H9 (cell line): Measurements from ENCODE around the gene LMNTD1. TPM values are rescaled to one million over a fixed set of nuclear protein-coding genes. Genes with fewer than 3 reads are reported as not detected.

ENCODE experiments used
- DNase-seq: peaks from one replicate; pipeline ENCODE4 v3.0.0-alpha.2; 2017
- H2AFZ ChIP-seq: one replicate; pipeline ENCODE4 v1.6.1; 2013; ENCODE audit warnings: mild to moderate bottlenecking, low read length, control low read depth, moderate library complexity
- H2AK5ac ChIP-seq: 2 replicates; pipeline ENCODE4 v1.6.1; 2013; ENCODE audit warnings: low read length, control low read depth, mixed read lengths; ENCODE audit not compliant: insufficient read length
- H2BK120ac ChIP-seq: one replicate; pipeline ENCODE4 v1.6.1; 2013; ENCODE audit warnings: low read depth, mild to moderate bottlenecking, low read length, control low read depth, inconsistent platforms; ENCODE audit not compliant: poor library complexity, severe bottlenecking
- H2BK12ac ChIP-seq: 2 replicates; pipeline ENCODE4 v1.6.1; 2013; ENCODE audit warnings: low read length, control low read depth, mixed read lengths, low read depth; ENCODE audit not compliant: insufficient read length
- H2BK15ac ChIP-seq: 2 replicates; pipeline ENCODE4 v1.6.1; 2013; ENCODE audit warnings: low read depth, low read length, control low read depth
- H2BK20ac ChIP-seq: one replicate; pipeline ENCODE4 v1.6.1; 2013; ENCODE audit warnings: low read depth, mild to moderate bottlenecking, low read length, control low read depth, inconsistent platforms; ENCODE audit not compliant: poor library complexity, severe bottlenecking
- H2BK5ac ChIP-seq: 2 replicates; pipeline ENCODE4 v1.6.1; 2013; ENCODE audit warnings: low read length, control low read depth, mixed read lengths; ENCODE audit not compliant: insufficient read length
- H3K14ac ChIP-seq: 2 replicates; pipeline ENCODE4 v1.6.1; 2013; ENCODE audit warnings: low read length, control low read depth; ENCODE audit not compliant: insufficient read depth
- H3K18ac ChIP-seq: 2 replicates; pipeline ENCODE4 v1.6.1; 2013; ENCODE audit warnings: low read depth, mild to moderate bottlenecking, mixed read lengths, low read length, control low read depth; ENCODE audit not compliant: insufficient read length
- H3K23ac ChIP-seq: 2 replicates; pipeline ENCODE4 v1.6.1; 2013; ENCODE audit warnings: low read length, control low read depth, mixed read lengths, low read depth; ENCODE audit not compliant: insufficient read length
- H3K23me2 ChIP-seq: 2 replicates; pipeline ENCODE4 v1.6.1; 2013; ENCODE audit warnings: low read depth, mild to moderate bottlenecking, mixed read lengths, low read length, control low read depth; ENCODE audit not compliant: insufficient read length, poor library complexity, severe bottlenecking
- H3K27ac ChIP-seq: 2 replicates; pipeline ENCODE4 v1.5.1; 2013; ENCODE audit warnings: low read length, control low read depth, mixed read lengths, low read depth; ENCODE audit not compliant: insufficient read length
- H3K27me3 ChIP-seq: 2 replicates; pipeline ENCODE4 v1.6.1; 2013; ENCODE audit warnings: low read length, control low read depth, inconsistent platforms; ENCODE audit not compliant: insufficient read depth
- H3K4ac ChIP-seq: 2 replicates; pipeline ENCODE4 v1.6.1; 2013; ENCODE audit warnings: low read depth, mild to moderate bottlenecking, control low read depth, inconsistent platforms, low read length, moderate library complexity
- H3K4me1 ChIP-seq: 2 replicates; pipeline ENCODE4 v1.6.1; 2013; ENCODE audit warnings: low read length, control low read depth, inconsistent platforms; ENCODE audit not compliant: insufficient read depth
- H3K4me2 ChIP-seq: 2 replicates; pipeline ENCODE4 v1.6.1; 2013; ENCODE audit warnings: low read length, control low read depth, mixed read lengths; ENCODE audit not compliant: insufficient read length, insufficient read depth
- H3K56ac ChIP-seq: 2 replicates; pipeline ENCODE4 v1.6.1; 2013; ENCODE audit warnings: low read depth, mild to moderate bottlenecking, mixed read lengths, low read length, control low read depth; ENCODE audit not compliant: insufficient read length
- H3K79me1 ChIP-seq: 2 replicates; pipeline ENCODE4 v1.6.1; 2013; ENCODE audit warnings: low read depth, mild to moderate bottlenecking, moderate library complexity, low read length, control low read depth, inconsistent platforms; ENCODE audit not compliant: insufficient read depth, poor library complexity, severe bottlenecking
- H3K79me2 ChIP-seq: 2 replicates; pipeline ENCODE4 v1.6.1; 2013; ENCODE audit warnings: low read length, control low read depth, inconsistent platforms; ENCODE audit not compliant: insufficient read depth
- H3K9ac ChIP-seq: 2 replicates; pipeline ENCODE4 v1.6.1; 2013; ENCODE audit warnings: low read length, control low read depth, mixed read lengths; ENCODE audit not compliant: insufficient read length; ENCODE audit errors: extremely low read depth
- H3K9me3 ChIP-seq: one replicate; pipeline ENCODE4 v1.6.1; 2013; ENCODE audit warnings: low read depth, low read length, inconsistent platforms; ENCODE audit not compliant: control insufficient read depth
- H3T11ph ChIP-seq: one replicate; pipeline ENCODE4 v1.6.1; 2013; ENCODE audit warnings: mild to moderate bottlenecking, low read length, control low read depth, inconsistent platforms
- H4K20me1 ChIP-seq: one replicate; pipeline ENCODE4 v1.6.1; 2013; ENCODE audit not compliant: control insufficient read depth, insufficient read length, insufficient read depth
- H4K5ac ChIP-seq: 2 replicates; pipeline ENCODE4 v1.6.1; 2013; ENCODE audit warnings: low read depth, mild to moderate bottlenecking, mixed read lengths, low read length, control low read depth; ENCODE audit not compliant: insufficient read length
- H4K8ac ChIP-seq: replicated peaks from 2 replicates; pipeline ENCODE4 v1.6.1; 2013; ENCODE audit warnings: low read length, control low read depth, mixed read lengths, low read depth; ENCODE audit not compliant: insufficient read length
- H4K91ac ChIP-seq: 2 replicates; pipeline ENCODE4 v1.6.1; 2013; ENCODE audit warnings: low read depth, mild to moderate bottlenecking, moderate library complexity, mixed read lengths, low read length, control low read depth; ENCODE audit not compliant: insufficient read length
- H3K27ac Mint-ChIP-seq, 3 experiments: 2 replicates in 2 of 3; 3 replicates in 1 of 3; pipeline ENCODE4 v1.8.0; 2020 to 2021; ENCODE audit warnings: mixed read lengths in 3 of 3, mild to moderate bottlenecking in 1 of 3, moderate library complexity in 1 of 3
- H3K27me3 Mint-ChIP-seq: 2 replicates; pipeline ENCODE4 v1.8.0; 2021; ENCODE audit warnings: low read depth, mild to moderate bottlenecking, moderate library complexity, mixed read lengths
- H3K36me3 Mint-ChIP-seq, 3 experiments: 2 replicates in 2 of 3; 3 replicates in 1 of 3; pipeline ENCODE4 v1.8.0; 2020 to 2021; ENCODE audit warnings: low read depth in 3 of 3, mixed read lengths in 3 of 3; ENCODE audit not compliant: insufficient read depth in 1 of 3
- H3K4me1 Mint-ChIP-seq, 2 experiments: 2 replicates each; pipeline ENCODE4 v1.8.0; 2020; ENCODE audit warnings: mixed read lengths in 2 of 2
- H3K4me3 Mint-ChIP-seq, 2 experiments: 2 replicates in 1 of 2; 3 replicates in 1 of 2; pipeline ENCODE4 v1.8.0; 2020 to 2021; ENCODE audit warnings: mild to moderate bottlenecking in 2 of 2, mixed read lengths in 2 of 2, moderate library complexity in 1 of 2
- H3K9me3 Mint-ChIP-seq, 2 experiments: 2 replicates in 1 of 2; 3 replicates in 1 of 2; pipeline ENCODE4 v1.8.0; 2020; ENCODE audit warnings: mild to moderate bottlenecking in 2 of 2, mixed read lengths in 2 of 2, moderate library complexity in 1 of 2
- CTCF ChIP-seq: fragments of 200-600 bp; sonication (generic); conservative IDR thresholded peaks from 3 replicates; pipeline ENCODE4 v1.8.0; 2021; ENCODE audit warnings: antibody characterized with exemption, mild to moderate bottlenecking
- WGBS: extraction: QIAGEN DNeasy Blood & Tissue Kit; methylation state at CpG from one replicate; pipeline ENCODE4 v1.1.7; 2013; ENCODE audit warnings: missing lambda C conversion rate, low lambda C conversion rate, mixed read lengths; ENCODE audit not compliant: insufficient read length; ENCODE audit errors: extremely low coverage; 5-methylcytosine and 5-hydroxymethylcytosine counted together
- total RNA-seq: library from RNA; stranded (reverse); gene quantifications from 2 replicates; pipeline ENCODE4 v1.2.1, GENCODE V29; 2021

LMNTD1 gene
- total RNA-seq, 1 experiment from 2014 or later: not detected

DNA sequence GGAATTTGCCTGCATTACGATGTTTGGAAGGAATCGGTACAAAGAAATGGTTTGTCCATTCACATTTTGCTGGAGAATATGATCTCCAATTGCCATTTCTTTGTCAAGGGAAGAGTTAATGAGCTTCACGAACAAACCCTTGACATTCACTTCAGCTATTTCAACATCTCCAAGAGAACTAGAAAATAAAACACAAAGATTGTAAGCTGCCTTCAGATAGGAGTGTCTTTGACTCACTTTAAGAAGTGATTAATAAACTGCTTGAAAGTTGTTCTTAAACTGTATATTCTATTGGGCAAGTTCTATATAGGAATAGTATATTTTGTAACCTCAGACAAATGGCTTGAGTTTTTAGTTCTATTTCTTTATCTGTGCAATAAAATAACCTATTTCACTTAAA lies 26.3 kb downstream of the LMNTD1 start:
- H3T11ph ChIP-seq: no peak overlapping the region
- no peak overlapping the region for H3K18ac ChIP-seq
- H3K79me2 ChIP-seq: no peaks in the 10 kb centered on the region
- H3K56ac ChIP-seq: no peak overlapping the region
- H3K27me3 Mint-ChIP-seq: no peaks in the 10 kb centered on the region
- no peaks in the 10 kb centered on the region for H3K9me3 Mint-ChIP-seq
- H3K4me2 ChIP-seq: no peak overlapping the region
- H3K23me2 ChIP-seq: no peaks in the 10 kb centered on the region
- no peak overlapping the region for H3K9ac ChIP-seq
- no peak overlapping the region for H3K14ac ChIP-seq
- no peak overlapping the region for H3K4ac ChIP-seq
- no peak overlapping the region for H2BK5ac ChIP-seq
- no peak overlapping the region for H2AK5ac ChIP-seq
- no peak overlapping the region for H3K4me3 Mint-ChIP-seq
- no peak overlapping the region for H4K91ac ChIP-seq
- no peak for TF ChIP-seq CTCF
- H3K9me3 ChIP-seq: no peaks in the 10 kb centered on the region
- no peak overlapping the region for H3K23ac ChIP-seq
- WGBS: no CpG with 5 or more reads among the region's 3 CpGs
- no peak overlapping the region for H2BK20ac ChIP-seq
- H3K36me3 Mint-ChIP-seq: no peaks in the 10 kb centered on the region
- no peak overlapping the region for H4K5ac ChIP-seq
- H3K4me1 Mint-ChIP-seq: no peaks in the 10 kb centered on the region
- no peak overlapping the region for H2BK12ac ChIP-seq
- no peak overlapping the region for H2BK15ac ChIP-seq
- no peaks in the 10 kb centered on the region for H4K20me1 ChIP-seq
- no peak overlapping the region for H3K27ac ChIP-seq
- H4K8ac ChIP-seq: no peak overlapping the region
- no peaks in the 10 kb centered on the region for H3K79me1 ChIP-seq
- H3K27me3 ChIP-seq: no peaks in the 10 kb centered on the region
- H3K27ac Mint-ChIP-seq: no peak overlapping the region
- no peak overlapping the region for H2BK120ac ChIP-seq
- no peaks in the 10 kb centered on the region for H3K4me1 ChIP-seq
- no peak for DNase-seq
- H2AFZ ChIP-seq: no peak overlapping the region
